K562 treated with DMSO at 1 percent for 4 hours (cell line): ENCODE measurements around the gene GRIPAP1. TPM values are rescaled to one million over a fixed set of nuclear protein-coding genes. Genes with fewer than 3 reads are reported as not detected.

Experiments
- total RNA-seq: library from RNA; unstranded; fragments of 300-600 nt; gene quantifications from 2 replicates; pipeline ENCODE4 v1.2.3, GENCODE V29; 2022; ENCODE audit not compliant: insufficient read depth

The GRIPAP1 gene
- total RNA-seq, result 26.9 and 27.0 TPM in 2 replicates

DNA sequence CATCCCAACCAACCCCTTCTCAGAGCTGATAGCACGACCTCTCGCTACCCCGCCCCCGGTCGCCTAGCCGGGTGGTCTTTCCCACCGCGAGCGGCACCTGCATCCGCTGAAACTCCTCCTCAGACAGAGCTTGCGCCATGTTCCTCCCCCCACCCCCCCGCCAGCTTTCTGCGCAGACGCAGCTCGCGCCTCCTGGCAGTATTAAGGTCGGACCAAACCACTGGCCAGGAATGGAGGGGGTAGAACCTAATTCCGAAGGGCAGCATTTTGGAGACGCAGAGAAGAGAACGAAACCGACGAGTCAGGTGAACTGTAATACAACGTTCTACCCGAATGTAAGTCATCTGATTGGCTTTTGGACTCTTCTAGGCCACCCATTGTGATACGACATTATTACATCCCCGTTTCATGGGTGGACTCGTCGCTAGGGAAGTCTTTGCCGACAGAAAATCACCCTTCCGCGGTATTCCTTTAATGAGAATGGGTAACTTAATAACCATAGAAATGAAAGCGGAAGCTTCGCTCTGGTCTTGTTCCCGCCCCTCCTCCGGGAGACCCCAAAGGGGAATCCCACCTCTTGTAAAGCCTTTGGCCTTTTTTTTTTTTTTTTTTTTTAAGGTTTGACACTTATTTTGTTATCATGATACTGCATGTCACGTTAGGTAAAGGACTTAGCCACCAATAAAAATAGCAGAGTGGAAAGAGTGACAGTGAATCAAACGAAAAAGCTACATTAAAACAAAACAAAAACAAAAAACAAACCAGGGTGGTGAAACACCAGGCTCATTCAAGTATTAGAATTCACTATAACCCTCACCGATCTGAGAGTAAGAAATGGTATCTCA, at the start of gene GRIPAP1:
Gene GRIPAP1, minus strand, starts transcription at position 174 of the 845 bp plus-strand sequence. Its CDS starts 35 bp downstream, at position 139.

DNA sequence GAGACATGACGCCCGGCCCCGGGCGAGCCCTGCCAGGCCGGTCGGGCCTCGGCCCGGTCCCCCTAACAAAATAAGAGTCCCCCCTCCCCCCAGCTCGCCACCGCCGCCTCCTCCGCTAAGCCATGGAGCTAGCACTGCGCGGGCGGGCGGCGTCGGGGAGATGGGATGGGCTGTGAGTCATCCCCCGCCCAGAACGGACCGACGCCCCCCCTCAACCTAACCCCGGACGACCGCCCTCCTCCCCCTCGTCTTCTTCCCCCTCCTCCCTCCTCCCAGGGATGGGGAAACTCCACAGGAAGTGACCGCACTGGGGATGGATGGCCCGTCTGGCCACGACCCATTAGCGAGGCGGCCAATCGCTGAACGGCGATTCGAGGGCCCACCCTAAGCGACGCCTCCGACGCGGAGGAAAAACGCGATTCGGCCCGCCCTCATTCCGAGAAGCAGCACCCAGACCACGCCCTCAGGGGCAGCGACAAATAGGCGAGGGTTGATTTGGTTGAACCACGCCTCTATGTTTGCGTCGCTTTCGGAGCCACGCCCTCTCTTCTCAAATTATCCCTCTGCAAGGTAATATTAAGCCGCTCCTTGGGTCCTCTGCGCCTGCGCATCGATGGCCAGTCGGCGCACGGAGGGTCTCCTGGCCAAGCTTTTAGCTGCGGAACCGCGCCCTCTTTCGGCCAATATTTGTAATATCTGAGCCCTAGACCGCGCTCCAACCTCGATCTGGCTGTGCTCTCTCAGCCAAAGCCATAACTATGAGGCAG, 41.3 kb upstream of the GRIPAP1 start, which contains the start of gene TFE3:
Gene TFE3, minus strand, starts transcription at position 138 of the 767 bp plus-strand sequence. Its CDS starts 131 bp downstream, at position 7.

GRCh38 chrX:48971249-48972219, 30.5 kb downstream of the GRIPAP1 start, which contains the start of gene KCND1:
KCND1 (minus strand) TSS chrX:48971844; CDS start chrX:48970271, 1,573 bp downstream.

DNA sequence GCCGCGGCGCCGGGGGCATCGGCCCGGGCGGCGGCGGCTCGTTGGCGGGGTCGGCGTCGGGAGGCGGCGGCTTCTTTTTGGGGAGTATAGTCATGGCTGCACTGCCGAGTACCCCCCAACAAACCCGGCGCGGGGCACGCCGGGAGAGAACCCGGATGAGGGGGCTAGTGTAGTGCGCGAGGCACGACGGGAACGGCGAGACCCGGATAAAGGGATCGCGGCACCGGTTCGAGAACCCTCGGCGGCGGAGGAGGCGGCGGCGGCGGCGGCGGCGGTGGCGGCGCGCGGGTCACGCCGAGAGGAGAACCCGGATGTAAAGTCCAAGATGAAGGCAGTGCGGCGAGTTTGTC, 44.6 kb downstream of the GRIPAP1 start, which contains the start of gene OTUD5:
Gene OTUD5, minus strand, starts transcription at position 131 of the 350 bp plus-strand sequence. Its CDS starts 37 bp downstream, at position 94.

Other genes starting within 250 kb of the GRIPAP1 start
- 4.4 TPM in 1 of 2 replicates, not detected in the other for gene GLOD5, start 240.5 kb downstream of the GRIPAP1 start, total RNA-seq
- gene GATA1, start 215.7 kb downstream of the GRIPAP1 start, total RNA-seq, result 165 and 191 TPM in 2 replicates
- 61.7 and 64.6 TPM in 2 replicates for gene HDAC6, start 200.2 kb downstream of the GRIPAP1 start, total RNA-seq
- not detected in 2 replicates for gene ERAS, start 175.8 kb downstream of the GRIPAP1 start, total RNA-seq
- gene PCSK1N, start 166.7 kb downstream of the GRIPAP1 start, total RNA-seq, result 2.7 TPM in 1 of 2 replicates, not detected in the other
- 197 and 214 TPM in 2 replicates for gene TIMM17B, start 104.5 kb downstream of the GRIPAP1 start, total RNA-seq
- gene PQBP1, start 104.3 kb downstream of the GRIPAP1 start, total RNA-seq, result 194 and 217 TPM in 2 replicates
- gene SLC35A2, start 90.6 kb downstream of the GRIPAP1 start, total RNA-seq, result 30.7 and 31.4 TPM in 2 replicates
- 84.9 and 120 TPM in 2 replicates for gene PIM2, start 83.2 kb downstream of the GRIPAP1 start, total RNA-seq
- gene OTUD5, start 44.7 kb downstream of the GRIPAP1 start, total RNA-seq, result 73.0 and 87.7 TPM in 2 replicates
- 3.4 and 3.8 TPM in 2 replicates for gene KCND1, start 30.4 kb downstream of the GRIPAP1 start, total RNA-seq
- 25.4 and 31.6 TPM in 2 replicates for gene TFE3, start 41.1 kb upstream of the GRIPAP1 start, total RNA-seq
- 3.2 and 4.6 TPM in 2 replicates for gene CCDC120, start 56.7 kb upstream of the GRIPAP1 start, total RNA-seq
- gene PRAF2, start 71.7 kb upstream of the GRIPAP1 start, total RNA-seq, result 2.9 and 7.4 TPM in 2 replicates
- 130 and 139 TPM in 2 replicates for gene WDR45, start 77.6 kb upstream of the GRIPAP1 start, total RNA-seq
- 30.7 and 38.3 TPM in 2 replicates for gene GPKOW, start 121.5 kb upstream of the GRIPAP1 start, total RNA-seq
- gene MAGIX, start 160.5 kb upstream of the GRIPAP1 start, total RNA-seq, result 4.6 and 7.0 TPM in 2 replicates
- 260 and 274 TPM in 2 replicates for gene PLP2, start 169.6 kb upstream of the GRIPAP1 start, total RNA-seq
- gene PRICKLE3, start 184.1 kb upstream of the GRIPAP1 start, total RNA-seq, result 18.2 and 23.2 TPM in 2 replicates
- 0.83 and 2.3 TPM in 2 replicates for gene SYP, start 197.9 kb upstream of the GRIPAP1 start, total RNA-seq
- gene CACNA1F, start 231.1 kb upstream of the GRIPAP1 start, total RNA-seq, result 0.33 TPM in 1 of 2 replicates, not detected in the other
- 19.9 and 24.8 TPM in 2 replicates for gene CCDC22, start 233.2 kb upstream of the GRIPAP1 start, total RNA-seq